HG03571 (cell line): ENCODE measurements around the gene ELAPOR2.
"Not testable (repeated sequence)": the region's sequence is repeated elsewhere in the genome, so short reads cannot be mapped to it uniquely, and the experiment has no call there.

Experiments used
- ATAC-seq: cut with Tn5 transposase; IDR thresholded peaks from one replicate; pipeline ENCODE4 v1.9.1; 2021; ENCODE audit not compliant: unreplicated experiment

Gene ELAPOR2, protein sequence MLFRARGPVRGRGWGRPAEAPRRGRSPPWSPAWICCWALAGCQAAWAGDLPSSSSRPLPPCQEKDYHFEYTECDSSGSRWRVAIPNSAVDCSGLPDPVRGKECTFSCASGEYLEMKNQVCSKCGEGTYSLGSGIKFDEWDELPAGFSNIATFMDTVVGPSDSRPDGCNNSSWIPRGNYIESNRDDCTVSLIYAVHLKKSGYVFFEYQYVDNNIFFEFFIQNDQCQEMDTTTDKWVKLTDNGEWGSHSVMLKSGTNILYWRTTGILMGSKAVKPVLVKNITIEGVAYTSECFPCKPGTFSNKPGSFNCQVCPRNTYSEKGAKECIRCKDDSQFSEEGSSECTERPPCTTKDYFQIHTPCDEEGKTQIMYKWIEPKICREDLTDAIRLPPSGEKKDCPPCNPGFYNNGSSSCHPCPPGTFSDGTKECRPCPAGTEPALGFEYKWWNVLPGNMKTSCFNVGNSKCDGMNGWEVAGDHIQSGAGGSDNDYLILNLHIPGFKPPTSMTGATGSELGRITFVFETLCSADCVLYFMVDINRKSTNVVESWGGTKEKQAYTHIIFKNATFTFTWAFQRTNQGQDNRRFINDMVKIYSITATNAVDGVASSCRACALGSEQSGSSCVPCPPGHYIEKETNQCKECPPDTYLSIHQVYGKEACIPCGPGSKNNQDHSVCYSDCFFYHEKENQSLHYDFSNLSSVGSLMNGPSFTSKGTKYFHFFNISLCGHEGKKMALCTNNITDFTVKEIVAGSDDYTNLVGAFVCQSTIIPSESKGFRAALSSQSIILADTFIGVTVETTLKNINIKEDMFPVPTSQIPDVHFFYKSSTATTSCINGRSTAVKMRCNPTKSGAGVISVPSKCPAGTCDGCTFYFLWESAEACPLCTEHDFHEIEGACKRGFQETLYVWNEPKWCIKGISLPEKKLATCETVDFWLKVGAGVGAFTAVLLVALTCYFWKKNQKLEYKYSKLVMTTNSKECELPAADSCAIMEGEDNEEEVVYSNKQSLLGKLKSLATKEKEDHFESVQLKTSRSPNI

GRCh38 chr7:87059525-87060287 is at the start of gene ELAPOR2:
TSS of gene ELAPOR2 (minus strand) at chr7:87059654. CDS start at chr7:87059513, 141 bp downstream.
- ATAC-seq, result peak; percentile 96

DNA sequence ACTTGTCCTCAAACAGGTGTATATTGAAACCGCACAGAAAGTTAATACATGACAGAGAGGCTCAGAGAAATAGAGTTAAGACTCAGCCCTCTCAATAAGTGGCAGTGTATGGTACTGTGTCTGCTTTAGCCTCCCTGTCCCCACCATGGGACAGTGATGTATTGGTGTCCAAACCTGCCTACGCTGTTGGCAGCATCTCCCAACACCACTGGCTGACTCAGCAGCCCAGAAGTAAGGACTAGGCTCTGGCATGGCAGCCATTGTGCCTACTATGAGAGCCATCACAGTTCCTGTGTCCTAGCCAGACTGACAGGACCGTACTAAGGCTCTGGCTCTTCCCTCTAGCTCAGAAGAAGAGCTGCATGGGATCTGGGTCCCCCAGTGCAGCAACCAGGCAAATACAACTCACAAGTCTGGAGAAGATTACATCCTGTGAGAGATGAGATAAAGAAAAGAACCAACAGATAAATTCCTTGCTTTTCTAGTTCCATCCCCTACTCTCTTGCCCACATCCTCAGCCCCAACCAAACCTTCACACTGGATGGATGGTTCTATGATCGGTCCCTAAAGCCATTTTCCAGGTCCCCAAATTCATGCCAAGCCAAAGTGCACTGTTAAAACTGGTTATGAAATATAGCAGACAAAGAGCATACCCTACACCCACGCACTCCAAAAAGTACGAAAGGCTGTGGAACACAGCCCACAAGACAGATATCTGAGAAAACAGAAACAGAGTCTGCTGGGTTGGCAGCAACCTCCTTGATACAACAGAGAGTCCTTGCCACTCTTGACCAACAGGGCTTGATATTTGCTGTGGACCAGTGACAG is 48.7 kb upstream of the ELAPOR2 start:
- no peak for ATAC-seq

- no peak for ATAC-seq
These were observed 47.6 kb upstream of the ELAPOR2 start for GRCh38 chr7:87106974-87107612.

GRCh38 chr7:87105401-87105800 is 45.9 kb upstream of the ELAPOR2 start:
- ATAC-seq, result no peak

- ATAC-seq, result no peak
These were observed 40.9 kb upstream of the ELAPOR2 start for GRCh38 chr7:87100326-87100725.

- ATAC-seq, result not testable (repeated sequence)
These were observed 37.9 kb upstream of the ELAPOR2 start for GRCh38 chr7:87097375-87097774.

DNA sequence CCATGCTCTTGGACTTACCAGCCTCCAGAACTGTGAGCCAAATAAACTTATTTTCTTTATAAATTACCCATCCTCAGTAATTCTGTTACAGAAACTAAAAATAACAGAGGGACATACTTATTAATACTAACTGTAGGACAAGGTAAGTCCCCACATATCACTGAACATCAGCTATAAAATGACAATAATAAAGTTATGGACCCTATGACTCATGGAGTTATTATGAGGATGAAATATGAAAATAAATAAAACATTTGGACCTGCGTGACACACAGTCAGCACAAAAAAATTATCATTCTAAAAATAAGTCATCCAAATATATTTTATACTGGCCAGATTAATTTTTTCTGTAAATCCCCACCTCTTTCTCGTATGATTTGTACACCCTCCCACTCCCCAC is 34.9 kb upstream of the ELAPOR2 start:
- ATAC-seq, result no peak

DNA sequence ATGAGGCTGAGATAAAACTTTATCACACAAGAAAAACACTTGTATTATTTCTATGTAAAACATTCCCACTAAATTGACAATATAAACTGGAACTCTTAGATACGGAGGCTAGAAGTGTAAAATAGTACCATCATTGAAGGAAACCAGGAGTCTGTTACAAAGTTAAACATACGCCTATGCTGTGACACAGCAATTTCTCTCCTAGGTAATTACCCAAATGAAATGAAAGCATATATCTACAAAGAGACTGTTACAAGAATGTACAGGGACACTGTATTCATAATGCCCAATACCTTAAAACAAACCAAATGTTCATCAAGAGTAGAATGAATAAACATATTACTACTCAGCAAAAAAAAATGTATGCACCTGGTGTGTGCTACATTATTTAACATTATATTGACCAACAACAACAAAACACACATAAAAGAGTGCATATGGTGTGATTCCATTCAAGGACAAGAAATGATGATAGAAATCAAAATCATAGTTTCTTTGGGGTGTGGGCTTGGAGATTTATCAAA is 33.2 kb upstream of the ELAPOR2 start:
- no peak for ATAC-seq

- ATAC-seq, result no peak
These were observed 32.1 kb upstream of the ELAPOR2 start for GRCh38 chr7:87091487-87092066.

- no peak for ATAC-seq
These were observed 24.5 kb upstream of the ELAPOR2 start for GRCh38 chr7:87083865-87084519.

DNA sequence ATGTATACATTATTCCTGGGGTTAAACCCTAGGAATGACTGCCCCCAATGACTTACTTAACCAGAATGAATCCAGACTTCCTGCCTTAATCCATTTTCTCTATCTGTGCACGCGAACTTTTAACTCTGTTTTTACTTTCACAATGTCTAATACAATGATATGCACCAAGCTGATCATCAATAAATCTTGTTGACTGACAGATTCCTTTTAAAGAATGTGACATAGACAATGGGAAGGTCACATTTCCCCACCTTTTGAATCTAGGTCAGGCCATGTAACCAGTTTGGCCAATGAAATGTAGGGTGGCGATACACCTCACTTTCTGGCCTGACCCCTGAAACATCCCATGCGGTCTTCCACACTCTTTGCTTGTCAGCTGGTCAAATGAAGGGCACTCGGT is 23.2 kb upstream of the ELAPOR2 start:
- ATAC-seq, result no peak

DNA sequence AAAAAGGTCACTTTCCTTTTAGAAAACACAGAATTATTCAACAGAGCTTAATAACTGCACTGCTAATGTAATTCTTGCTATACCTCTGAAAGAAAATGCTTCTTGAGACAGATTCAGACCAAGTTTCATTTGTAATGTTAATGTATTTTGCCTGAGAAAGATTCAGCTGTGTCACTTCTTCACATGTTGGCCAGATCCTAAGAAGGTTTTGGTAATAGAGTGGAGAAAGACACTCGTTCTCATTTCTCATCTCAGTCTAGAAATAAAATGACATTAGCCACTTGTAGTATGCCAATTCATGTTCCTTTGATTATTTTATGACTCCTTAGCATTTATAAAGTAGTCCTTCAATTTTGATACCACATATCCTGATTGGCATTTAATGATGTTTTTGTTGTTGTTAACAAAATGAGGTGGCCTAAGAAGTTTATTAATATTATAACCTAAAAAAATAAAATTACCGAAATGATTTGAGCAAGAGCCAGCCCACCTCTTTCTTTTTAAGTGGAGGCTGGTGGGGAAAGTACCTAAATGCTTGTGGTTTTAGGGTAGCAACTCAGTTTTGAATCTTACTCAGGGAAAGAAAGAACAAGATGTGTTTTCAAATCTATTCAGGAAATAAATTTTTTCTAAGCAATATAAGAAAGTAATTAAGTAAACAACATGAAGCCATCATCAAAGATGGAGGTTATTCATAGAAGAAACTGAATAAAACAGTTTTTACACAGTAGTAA is 16.4 kb upstream of the ELAPOR2 start:
- no peak for ATAC-seq

DNA sequence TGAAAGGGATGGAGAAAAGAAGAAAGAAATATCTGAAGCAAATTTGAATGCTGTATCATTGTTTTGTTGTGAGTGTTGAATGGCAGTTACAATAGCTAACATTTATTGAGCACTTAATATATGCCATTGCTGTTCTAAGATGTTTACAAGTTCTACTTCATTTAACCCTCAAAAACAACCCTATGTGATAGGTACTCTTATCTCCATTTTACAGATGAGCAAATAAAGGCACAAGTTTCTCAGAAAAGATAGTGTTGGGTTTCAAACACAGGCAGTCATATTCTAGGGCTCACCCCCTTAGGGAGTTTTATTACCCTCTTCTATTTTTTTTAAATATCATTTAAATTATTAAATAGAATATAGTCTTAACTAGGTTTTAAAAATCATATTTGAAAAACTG is 8.3 kb upstream of the ELAPOR2 start:
- ATAC-seq, result no peak

DNA sequence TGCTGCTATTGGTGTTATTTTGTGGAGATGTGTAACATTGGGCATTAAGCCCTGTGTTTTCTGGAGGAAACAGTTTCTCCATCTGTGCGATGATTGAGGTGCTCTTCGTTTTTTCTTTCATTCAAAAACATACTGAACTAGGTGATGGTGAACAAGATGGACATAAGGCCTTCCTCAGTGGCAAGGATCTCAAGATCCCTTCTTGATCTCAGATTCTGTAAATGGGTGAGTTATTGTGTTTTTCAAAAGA is 759 bp upstream of the ELAPOR2 start:
- no peak for ATAC-seq

- ATAC-seq, result peak; percentile 46
These were observed 520 bp downstream of the ELAPOR2 start for GRCh38 chr7:87058744-87059524.

DNA sequence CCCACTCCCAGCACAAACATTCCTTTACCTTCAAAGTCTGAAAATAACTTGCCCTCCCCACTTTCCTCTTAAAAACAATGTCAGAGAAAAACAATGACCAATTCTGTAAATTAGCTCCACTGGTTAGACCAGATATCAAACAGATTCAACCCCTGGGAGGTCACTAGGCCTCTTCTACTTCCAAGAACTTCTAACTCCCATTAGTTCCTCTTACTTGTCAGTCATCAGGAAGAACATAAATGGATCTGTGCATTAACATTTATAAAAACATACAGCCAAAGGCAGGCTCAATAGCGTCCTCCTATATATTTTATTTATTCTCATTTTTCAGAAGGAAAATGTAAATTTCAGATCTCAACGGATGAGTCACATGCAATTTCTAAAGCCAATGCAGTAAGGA is 2.2 kb downstream of the ELAPOR2 start:
- ATAC-seq, result no peak

- no peak for ATAC-seq
These were observed 3.1 kb downstream of the ELAPOR2 start for GRCh38 chr7:87056346-87056745.
